ENCODE results near the gene CD207. TPM values are rescaled to one million over a fixed set of nuclear protein-coding genes. Genes with fewer than 3 reads are reported as not detected.
"Not testable (repeated sequence)": the region's sequence is repeated elsewhere in the genome, so short reads cannot be mapped to it uniquely, and the experiment has no call there.

The CD207 gene
- total RNA-seq = under 1 TPM in 3 of 4 donors, not detected in 1; 0.20 to 0.23 (median 0.21) TPM
- 0.18 TPM for polyA plus RNA-seq
- long read RNA-seq, donor 1, partial matches to known transcripts = 0 of 1 reads
- long read RNA-seq, donor 1, other reads (novel, unspliced or antisense) = 1 of 1 reads
- long read RNA-seq, donor 2 = 0 reads
- long read RNA-seq, donor 3 = 0 reads
- long read RNA-seq, donor 4 = 0 reads

- Histone ChIP-seq H3K27ac (ENCODE audit: low read length) (no peak within 1 kb of the TSS), H3K4me1 (ENCODE audit: control insufficient read depth, insufficient read depth, low read length) (no peaks in the 10 kb centered on the region), H3K27me3 (ENCODE audit: control insufficient read depth, insufficient read depth) (no peaks in the 10 kb centered on the region), H3K9me3 (ENCODE audit: control insufficient read depth, low read length) (no peaks in the 10 kb centered on the region), H3K4me3 (ENCODE audit: low read length) (no peak within 1 kb of the TSS)
- intact Hi-C loops (cut with DNase I) = no loop called here
- ATAC-seq (no peak), DNase-seq (no peak)
- WGBS = 92% methylated on average over 4 of the region's 4 CpGs
These were observed at the start of gene CD207 for GRCh38 chr2:70835643-70836042. TSS of gene CD207 (minus strand) at chr2:70835816. CDS start at chr2:70835776, 40 bp downstream.

- H3K4me1 ChIP-seq (ENCODE audit: control insufficient read depth, insufficient read depth, low read length); H3K27me3 ChIP-seq (ENCODE audit: control insufficient read depth, insufficient read depth); H3K4me3 ChIP-seq (ENCODE audit: low read length); ATAC-seq; H3K9me3 ChIP-seq (ENCODE audit: control insufficient read depth, low read length); DNase-seq; intact Hi-C loops (cut with DNase I); H3K27ac ChIP-seq (ENCODE audit: low read length): not testable (repeated sequence)
- WGBS = 61% methylated on average over 3 of the region's 3 CpGs
These were observed 42.9 kb upstream of the CD207 start for GRCh38 chr2:70878543-70878942.

- 68% methylated on average over 9 of the region's 9 CpGs for WGBS
- H3K4me3 ChIP-seq (ENCODE audit: low read length); H3K9me3 ChIP-seq (ENCODE audit: control insufficient read depth, low read length); ATAC-seq; H3K27ac ChIP-seq (ENCODE audit: low read length); intact Hi-C loops (cut with DNase I); DNase-seq; H3K27me3 ChIP-seq (ENCODE audit: control insufficient read depth, insufficient read depth); H3K4me1 ChIP-seq (ENCODE audit: control insufficient read depth, insufficient read depth, low read length): not testable (repeated sequence)
These were observed 40.5 kb upstream of the CD207 start for GRCh38 chr2:70876138-70876537.

GRCh38 chr2:70873541-70873940 lies 37.9 kb upstream of the CD207 start:
- no peaks in the 10 kb centered on the region for H3K27me3 ChIP-seq (ENCODE audit: control insufficient read depth, insufficient read depth)
- intact Hi-C loops (cut with DNase I) = loop anchor here in 2 of 4 donors (5.0 kb wide), 2 partner anchors 44 to 49 kb away; no protein-coding TSS in a partner anchor

GRCh38 chr2:70871398-70872211 lies 36.0 kb upstream of the CD207 start:
- intact Hi-C loops (cut with DNase I) = loop anchor here in 3 of 4 donors (2.0 to 5.0 kb wide), 3 partner anchors 46 to 77 kb away; no protein-coding TSS in a partner anchor
- DNase-seq (peak; percentile 89 to 95 (median 95)), ATAC-seq (peak; percentile 94 to 95)
- Histone ChIP-seq H3K9me3 (ENCODE audit: control insufficient read depth, low read length) (no peaks in the 10 kb centered on the region), H3K27ac (ENCODE audit: low read length) (no peak overlapping the region), H3K4me3 (ENCODE audit: low read length) (no peak overlapping the region), H3K27me3 (ENCODE audit: control insufficient read depth, insufficient read depth) (no peaks in the 10 kb centered on the region), H3K4me1 (ENCODE audit: control insufficient read depth, insufficient read depth, low read length) (no peaks in the 10 kb centered on the region)
- 15% methylated on average over 36 of the region's 36 CpGs for whole genome bisulfite sequencing

More at GRCh38 chr2:70873541-70873940, 37.9 kb upstream of the CD207 start:
- WGBS = 45% methylated on average over 4 of the region's 4 CpGs
- ATAC-seq (no peak), DNase-seq (no peak)
- H3K27ac ChIP-seq (ENCODE audit: low read length) = no peak overlapping the region
- H3K4me1 ChIP-seq (ENCODE audit: control insufficient read depth, insufficient read depth, low read length) = no peaks in the 10 kb centered on the region
- no peak overlapping the region for H3K4me3 ChIP-seq (ENCODE audit: low read length)
- no peaks in the 10 kb centered on the region for H3K9me3 ChIP-seq (ENCODE audit: control insufficient read depth, low read length)

GRCh38 chr2:70870790-70871189 lies 35.2 kb upstream of the CD207 start:
- 53% methylated on average over 5 of the region's 5 CpGs for WGBS
- H3K4me3 ChIP-seq (ENCODE audit: low read length) = no peak overlapping the region
- intact Hi-C loops (cut with DNase I) = loop anchor here in 3 of 4 donors (2.0 to 5.0 kb wide), 3 partner anchors 47 to 78 kb away; no protein-coding TSS in a partner anchor
- H3K27ac ChIP-seq (ENCODE audit: low read length) = no peak overlapping the region
- no peaks in the 10 kb centered on the region for H3K4me1 ChIP-seq (ENCODE audit: control insufficient read depth, insufficient read depth, low read length)
- no peaks in the 10 kb centered on the region for H3K27me3 ChIP-seq (ENCODE audit: control insufficient read depth, insufficient read depth)
- ATAC-seq (no peak), DNase-seq (no peak)
- H3K9me3 ChIP-seq (ENCODE audit: control insufficient read depth, low read length) = no peaks in the 10 kb centered on the region

GRCh38 chr2:70868970-70869369 lies 33.4 kb upstream of the CD207 start:
- no peaks in the 10 kb centered on the region for H3K4me1 ChIP-seq (ENCODE audit: control insufficient read depth, insufficient read depth, low read length)
- no peak overlapping the region for H3K27ac ChIP-seq (ENCODE audit: low read length)
- intact Hi-C loops (cut with DNase I) = loop anchor here in 1 of 4 donors (10.0 kb wide), 1 partner anchor 76 kb away; no protein-coding TSS in a partner anchor
- DNase-seq (no peak), ATAC-seq (no peak)
- H3K27me3 ChIP-seq (ENCODE audit: control insufficient read depth, insufficient read depth) = no peaks in the 10 kb centered on the region
- 82% methylated on average over 1 of the region's 1 CpG for WGBS
- H3K4me3 ChIP-seq (ENCODE audit: low read length) = no peak overlapping the region
- no peaks in the 10 kb centered on the region for H3K9me3 ChIP-seq (ENCODE audit: control insufficient read depth, low read length)

GRCh38 chr2:70861777-70862625 lies 26.4 kb upstream of the CD207 start:
- H3K27me3 ChIP-seq (ENCODE audit: control insufficient read depth, insufficient read depth) = peaks cover 3% of the 10 kb centered on the region
- H3K4me1 ChIP-seq (ENCODE audit: control insufficient read depth, insufficient read depth, low read length) = no peaks in the 10 kb centered on the region
- intact Hi-C loops (cut with DNase I) = loop anchor here in 2 of 4 donors (5.0 to 10.0 kb wide), 2 partner anchors 83 to 85 kb away; no protein-coding TSS in a partner anchor
- H3K4me3 ChIP-seq (ENCODE audit: low read length) = no peak overlapping the region
- 28% methylated on average over 21 of the region's 21 CpGs for WGBS
- H3K9me3 ChIP-seq (ENCODE audit: control insufficient read depth, low read length) = no peaks in the 10 kb centered on the region
- no peak overlapping the region for H3K27ac ChIP-seq (ENCODE audit: low read length)
- peak; percentile 88 to 91 for ATAC-seq
- DNase-seq = peak; percentile 76 to 92 (median 90)

- 83% methylated on average over 1 of the region's 1 CpG for WGBS
- Histone ChIP-seq H3K27me3 (ENCODE audit: control insufficient read depth, insufficient read depth) (no peaks in the 10 kb centered on the region), H3K4me1 (ENCODE audit: control insufficient read depth, insufficient read depth, low read length) (no peaks in the 10 kb centered on the region), H3K4me3 (ENCODE audit: low read length) (no peak overlapping the region), H3K9me3 (ENCODE audit: control insufficient read depth, low read length) (no peaks in the 10 kb centered on the region), H3K27ac (ENCODE audit: low read length) (no peak overlapping the region)
- DNase-seq = no peak
- intact Hi-C loops (cut with DNase I) = no loop called here
- no peak for ATAC-seq
These were observed 20.1 kb upstream of the CD207 start for GRCh38 chr2:70855667-70856066.

GRCh38 chr2:70854411-70854810 lies 18.8 kb upstream of the CD207 start:
- 87% methylated on average over 4 of the region's 4 CpGs for WGBS
- Histone ChIP-seq H3K27ac (ENCODE audit: low read length) (no peak overlapping the region), H3K4me1 (ENCODE audit: control insufficient read depth, insufficient read depth, low read length) (no peaks in the 10 kb centered on the region), H3K4me3 (ENCODE audit: low read length) (no peak overlapping the region), H3K9me3 (ENCODE audit: control insufficient read depth, low read length) (no peaks in the 10 kb centered on the region), H3K27me3 (ENCODE audit: control insufficient read depth, insufficient read depth) (no peaks in the 10 kb centered on the region)
- intact Hi-C loops (cut with DNase I) = no loop called here
- ATAC-seq (no peak), DNase-seq (no peak)
